Gastrocnemius medialis (tissue), 4 donors: Measurements from ENCODE around the gene LSM11.

Experiments used
- POLR2A ChIP-seq, 2 donors: fragments of 450-650 bp; IDR thresholded peaks; one replicate each; pipeline ENCODE4 v1.6.1; 2017; ENCODE audit warnings: antibody characterized with exemption in 2 of 2, mild to moderate bottlenecking in 2 of 2, moderate library complexity in 2 of 2
- TF ChIP-seq, protein P1 (sequence below), 5 experiments: fragments of 450-650 bp in 3 of 5; fragments of 200-600 bp in 2 of 5; sonication (generic) in 2 of 5; IDR thresholded peaks in 4 of 5; conservative IDR thresholded peaks in 1 of 5; 1 replicate in 4 of 5; 2 replicates in 1 of 5; pipeline ENCODE4 v1.5.1; 2016 to 2019; ENCODE audit warnings: antibody characterized with exemption in 5 of 5, mild to moderate bottlenecking in 3 of 5, moderate library complexity in 3 of 5

GRCh38 chr5:157766902-157767301 is 23.4 kb downstream of the LSM11 start:
- no peak for TF ChIP-seq POLR2A (IDR thresholded peaks at IDR 0.05)
- TF ChIP-seq, protein P1, sequence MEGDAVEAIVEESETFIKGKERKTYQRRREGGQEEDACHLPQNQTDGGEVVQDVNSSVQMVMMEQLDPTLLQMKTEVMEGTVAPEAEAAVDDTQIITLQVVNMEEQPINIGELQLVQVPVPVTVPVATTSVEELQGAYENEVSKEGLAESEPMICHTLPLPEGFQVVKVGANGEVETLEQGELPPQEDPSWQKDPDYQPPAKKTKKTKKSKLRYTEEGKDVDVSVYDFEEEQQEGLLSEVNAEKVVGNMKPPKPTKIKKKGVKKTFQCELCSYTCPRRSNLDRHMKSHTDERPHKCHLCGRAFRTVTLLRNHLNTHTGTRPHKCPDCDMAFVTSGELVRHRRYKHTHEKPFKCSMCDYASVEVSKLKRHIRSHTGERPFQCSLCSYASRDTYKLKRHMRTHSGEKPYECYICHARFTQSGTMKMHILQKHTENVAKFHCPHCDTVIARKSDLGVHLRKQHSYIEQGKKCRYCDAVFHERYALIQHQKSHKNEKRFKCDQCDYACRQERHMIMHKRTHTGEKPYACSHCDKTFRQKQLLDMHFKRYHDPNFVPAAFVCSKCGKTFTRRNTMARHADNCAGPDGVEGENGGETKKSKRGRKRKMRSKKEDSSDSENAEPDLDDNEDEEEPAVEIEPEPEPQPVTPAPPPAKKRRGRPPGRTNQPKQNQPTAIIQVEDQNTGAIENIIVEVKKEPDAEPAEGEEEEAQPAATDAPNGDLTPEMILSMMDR (IDR thresholded peaks at IDR 0.05 in 4 of 5, conservative IDR thresholded peaks at IDR 0.05 in 1 of 5): no peak
